ENCODE measurements around the gene MECP2.

Gene MECP2

DNA sequence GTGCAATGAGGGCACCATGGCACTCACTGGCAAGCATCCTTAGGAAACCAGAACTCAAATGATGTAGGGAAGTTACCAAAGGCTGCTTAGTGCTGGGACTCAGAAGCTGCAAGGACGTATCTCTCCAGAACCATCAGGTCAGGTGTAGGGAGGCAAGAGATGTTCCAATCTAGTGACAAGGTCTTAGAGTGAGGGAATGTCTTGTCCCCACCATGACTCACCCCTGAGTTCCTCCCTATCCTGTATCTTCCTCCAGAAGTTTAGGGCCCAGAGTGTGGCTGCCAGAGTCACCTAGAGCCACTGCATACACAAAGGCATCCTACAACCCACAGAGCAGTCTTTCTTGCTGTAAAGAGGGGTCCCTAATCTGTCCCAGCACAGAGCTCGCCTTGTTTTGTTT, 63.7 kb downstream of the MECP2 start:
- Histone ChIP-seq H3K36me3 (ENCODE audit: insufficient read depth) (no peaks in the 10 kb centered on the region), H3K27me3 (ENCODE audit: insufficient read depth, low read depth) (no peaks in the 10 kb centered on the region), H4K20me1 (ENCODE audit: insufficient read depth) (no peaks in the 10 kb centered on the region), H3K4me3 (IDR thresholded peaks at IDR 0.05; ENCODE audit: insufficient read depth, low read depth, low read length) (no peak overlapping the region), H3K27ac (no peak overlapping the region), H3K79me2 (ENCODE audit: insufficient read depth, low read depth) (no peaks in the 10 kb centered on the region; the same call in 1 of the 2 replicates), H3K4me1 (ENCODE audit: low read depth, poor library complexity, severe bottlenecking) (no peaks in the 10 kb centered on the region), H3K4me2 (no peak overlapping the region), H3K9ac (no peak overlapping the region), H2AFZ (ENCODE audit: low read depth) (no peak overlapping the region)
- TF ChIP-seq, protein P1, sequence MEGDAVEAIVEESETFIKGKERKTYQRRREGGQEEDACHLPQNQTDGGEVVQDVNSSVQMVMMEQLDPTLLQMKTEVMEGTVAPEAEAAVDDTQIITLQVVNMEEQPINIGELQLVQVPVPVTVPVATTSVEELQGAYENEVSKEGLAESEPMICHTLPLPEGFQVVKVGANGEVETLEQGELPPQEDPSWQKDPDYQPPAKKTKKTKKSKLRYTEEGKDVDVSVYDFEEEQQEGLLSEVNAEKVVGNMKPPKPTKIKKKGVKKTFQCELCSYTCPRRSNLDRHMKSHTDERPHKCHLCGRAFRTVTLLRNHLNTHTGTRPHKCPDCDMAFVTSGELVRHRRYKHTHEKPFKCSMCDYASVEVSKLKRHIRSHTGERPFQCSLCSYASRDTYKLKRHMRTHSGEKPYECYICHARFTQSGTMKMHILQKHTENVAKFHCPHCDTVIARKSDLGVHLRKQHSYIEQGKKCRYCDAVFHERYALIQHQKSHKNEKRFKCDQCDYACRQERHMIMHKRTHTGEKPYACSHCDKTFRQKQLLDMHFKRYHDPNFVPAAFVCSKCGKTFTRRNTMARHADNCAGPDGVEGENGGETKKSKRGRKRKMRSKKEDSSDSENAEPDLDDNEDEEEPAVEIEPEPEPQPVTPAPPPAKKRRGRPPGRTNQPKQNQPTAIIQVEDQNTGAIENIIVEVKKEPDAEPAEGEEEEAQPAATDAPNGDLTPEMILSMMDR (conservative IDR thresholded peaks at IDR 0.05; ENCODE audit: low read depth, low read length) = no peak

DNA sequence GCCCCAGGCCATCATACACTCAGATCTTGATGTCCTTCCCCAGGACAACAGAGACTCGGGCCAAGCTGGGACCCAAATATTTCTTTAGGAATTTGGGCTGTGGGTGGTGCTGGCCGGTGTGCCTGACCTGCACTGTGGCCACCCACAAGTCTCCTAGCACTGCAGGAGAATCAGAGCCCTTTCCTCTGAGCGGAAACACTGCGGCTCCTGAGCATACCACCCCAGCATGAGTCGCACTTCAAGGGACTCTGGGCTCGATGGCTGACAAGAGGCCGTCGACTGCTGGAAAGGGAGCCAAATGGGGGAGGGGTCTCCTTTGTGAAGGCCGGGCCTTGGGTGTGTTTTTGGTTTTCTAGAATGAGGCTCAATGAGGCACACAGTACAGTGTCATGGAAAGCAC, 64.9 kb downstream of the MECP2 start:
- H3K27ac ChIP-seq = no peak overlapping the region
- H3K4me3 ChIP-seq (IDR thresholded peaks at IDR 0.05; ENCODE audit: insufficient read depth, low read depth, low read length) = no peak overlapping the region
- H3K36me3 ChIP-seq (ENCODE audit: insufficient read depth) = no peaks in the 10 kb centered on the region
- no peak overlapping the region for H3K4me2 ChIP-seq
- H3K79me2 ChIP-seq (ENCODE audit: insufficient read depth, low read depth) = no peaks in the 10 kb centered on the region; the same call in 1 of the 2 replicates
- H3K4me1 ChIP-seq (ENCODE audit: low read depth, poor library complexity, severe bottlenecking) = no peaks in the 10 kb centered on the region
- no peak overlapping the region for H2AFZ ChIP-seq (ENCODE audit: low read depth)
- H4K20me1 ChIP-seq (ENCODE audit: insufficient read depth) = no peaks in the 10 kb centered on the region
- no peak overlapping the region for H3K9ac ChIP-seq
- H3K27me3 ChIP-seq (ENCODE audit: insufficient read depth, low read depth) = no peaks in the 10 kb centered on the region
- TF ChIP-seq, protein P1 (conservative IDR thresholded peaks at IDR 0.05; ENCODE audit: low read depth, low read length) = no peak

DNA sequence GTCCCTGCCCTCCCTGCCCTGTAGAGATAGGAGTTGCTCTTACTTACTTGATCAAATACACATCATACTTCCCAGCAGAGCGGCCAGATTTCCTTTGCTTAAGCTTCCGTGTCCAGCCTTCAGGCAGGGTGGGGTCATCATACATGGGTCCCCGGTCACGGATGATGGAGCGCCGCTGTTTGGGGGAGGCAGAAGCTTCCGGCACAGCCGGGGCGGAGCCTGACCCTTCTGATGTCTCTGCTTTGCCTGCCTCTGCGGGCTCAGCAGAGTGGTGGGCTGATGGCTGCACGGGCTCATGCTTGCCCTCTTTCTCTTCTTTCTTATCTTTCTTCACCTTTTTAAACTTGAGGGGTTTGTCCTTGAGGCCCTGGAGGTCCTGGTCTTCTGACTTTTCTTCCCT, 65.4 kb downstream of the MECP2 start:
- H4K20me1 ChIP-seq (ENCODE audit: insufficient read depth) = no peaks in the 10 kb centered on the region
- no peak overlapping the region for H3K9ac ChIP-seq
- no peak overlapping the region for H3K4me2 ChIP-seq
- no peaks in the 10 kb centered on the region for H3K27me3 ChIP-seq (ENCODE audit: insufficient read depth, low read depth)
- no peaks in the 10 kb centered on the region for H3K36me3 ChIP-seq (ENCODE audit: insufficient read depth)
- no peak overlapping the region for H3K27ac ChIP-seq
- no peak overlapping the region for H2AFZ ChIP-seq (ENCODE audit: low read depth)
- H3K4me3 ChIP-seq (IDR thresholded peaks at IDR 0.05; ENCODE audit: insufficient read depth, low read depth, low read length) = no peak overlapping the region
- TF ChIP-seq, protein P1 (conservative IDR thresholded peaks at IDR 0.05; ENCODE audit: low read depth, low read length) = no peak
- H3K4me1 ChIP-seq (ENCODE audit: low read depth, poor library complexity, severe bottlenecking) = no peaks in the 10 kb centered on the region
- no peaks in the 10 kb centered on the region; the same call in 1 of the 2 replicates for H3K79me2 ChIP-seq (ENCODE audit: insufficient read depth, low read depth)

DNA sequence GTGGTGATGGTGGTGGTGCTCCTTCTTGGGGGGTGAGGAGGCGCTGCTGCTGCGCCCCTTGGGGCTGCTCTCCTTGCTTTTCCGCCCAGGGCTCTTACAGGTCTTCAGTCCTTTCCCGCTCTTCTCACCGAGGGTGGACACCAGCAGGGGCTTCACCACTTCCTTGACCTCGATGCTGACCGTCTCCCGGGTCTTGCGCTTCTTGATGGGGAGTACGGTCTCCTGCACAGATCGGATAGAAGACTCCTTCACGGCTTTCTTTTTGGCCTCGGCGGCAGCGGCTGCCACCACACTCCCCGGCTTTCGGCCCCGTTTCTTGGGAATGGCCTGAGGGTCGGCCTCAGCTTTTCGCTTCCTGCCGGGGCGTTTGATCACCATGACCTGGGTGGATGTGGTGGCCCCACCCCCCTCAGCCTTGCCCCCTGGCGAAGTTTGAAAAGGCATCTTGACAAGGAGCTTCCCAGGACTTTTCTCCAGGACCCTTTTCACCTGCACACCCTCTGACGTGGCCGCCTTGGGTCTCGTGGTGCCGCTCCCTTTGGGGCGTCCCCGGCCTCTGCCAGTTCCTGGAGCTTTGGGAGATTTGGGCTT, 66.7 kb downstream of the MECP2 start:
- Histone ChIP-seq H3K4me3 (IDR thresholded peaks at IDR 0.05; ENCODE audit: insufficient read depth, low read depth, low read length) (no peak overlapping the region), H3K79me2 (ENCODE audit: insufficient read depth, low read depth) (no peaks in the 10 kb centered on the region; the same call in 1 of the 2 replicates), H3K36me3 (ENCODE audit: insufficient read depth) (no peaks in the 10 kb centered on the region), H3K9ac (no peak overlapping the region), H3K4me1 (ENCODE audit: low read depth, poor library complexity, severe bottlenecking) (no peaks in the 10 kb centered on the region), H4K20me1 (ENCODE audit: insufficient read depth) (no peaks in the 10 kb centered on the region), H2AFZ (ENCODE audit: low read depth) (no peak overlapping the region), H3K4me2 (no peak overlapping the region), H3K27ac (no peak overlapping the region), H3K27me3 (ENCODE audit: insufficient read depth, low read depth) (no peaks in the 10 kb centered on the region)
- TF ChIP-seq, protein P1 (conservative IDR thresholded peaks at IDR 0.05; ENCODE audit: low read depth, low read length) = no peak
